GM12878 (cell line): ENCODE measurements around the gene SLC30A7. TPM values are rescaled to one million over a fixed set of nuclear protein-coding genes. Genes with fewer than 3 reads are reported as not detected.

Experiments used
- BCLAF1 ChIP-seq: fragments of 450-650 bp; IDR thresholded peaks from 2 replicates; pipeline ENCODE4 v1.6.1; 2017; ENCODE audit warnings: antibody characterized with exemption, mild to moderate bottlenecking, moderate library complexity
- BRCA1 ChIP-seq: IDR thresholded peaks from 2 replicates; pipeline ENCODE4 v1.6.1; 2011; ENCODE audit warnings: low read depth, low read length, improper control_type of control experiment
- CHD1 ChIP-seq: IDR thresholded peaks from 2 replicates; pipeline ENCODE4 v1.6.1; 2012; ENCODE audit warnings: low read depth, low read length, improper control_type of control experiment
- ELK1 ChIP-seq: IDR thresholded peaks from 2 replicates; pipeline ENCODE4 v1.6.1; 2012; ENCODE audit warnings: low read depth, low read length, improper control_type of control experiment
- ESRRA ChIP-seq: IDR thresholded peaks from 2 replicates; pipeline ENCODE4 v1.6.1; 2012; ENCODE audit warnings: mild to moderate bottlenecking, low read length, improper control_type of control experiment
- ETV6 ChIP-seq, 2 experiments: fragments of 450-650 bp in 1 of 2; IDR thresholded peaks in 1 of 2; conservative IDR thresholded peaks in 1 of 2; 2 replicates each; pipeline ENCODE4 v1.6.1; 2014; ENCODE audit warnings: antibody characterized with exemption in 1 of 2, borderline replicate concordance in 1 of 2, low read depth in 1 of 2, mild to moderate bottlenecking in 1 of 2, moderate library complexity in 1 of 2
- MTA2 ChIP-seq: fragments of 450-650 bp; IDR thresholded peaks from 2 replicates; pipeline ENCODE4 v1.6.1; 2016; ENCODE audit warnings: low read depth, mild to moderate bottlenecking, moderate library complexity
- MYB ChIP-seq: fragments of 150-350 bp; IDR thresholded peaks from 2 replicates; pipeline ENCODE4 v1.6.1; 2014; ENCODE audit warnings: mild to moderate bottlenecking, low read depth, low read length, borderline replicate concordance
- NFYA ChIP-seq: IDR thresholded peaks from 2 replicates; pipeline ENCODE4 v1.6.1; 2011; ENCODE audit warnings: low read depth, mild to moderate bottlenecking, low read length, improper control_type of control experiment, borderline replicate concordance
- PAX8 ChIP-seq: fragments of 450-650 bp; IDR thresholded peaks from 2 replicates; pipeline ENCODE4 v1.6.1; 2017; ENCODE audit warnings: mild to moderate bottlenecking, moderate library complexity
- POLR2A ChIP-seq: IDR thresholded peaks from 2 replicates; pipeline ENCODE4 v1.6.1; 2011; ENCODE audit warnings: low read depth, mild to moderate bottlenecking, low read length
- POU2F2 ChIP-seq: IDR thresholded peaks from 3 replicates; pipeline ENCODE4 v1.6.1; 2011; ENCODE audit warnings: low read depth, mild to moderate bottlenecking, low read length, borderline replicate concordance
- RB1 ChIP-seq: fragments of 450-650 bp; formaldehyde crosslinking; IDR thresholded peaks from 2 replicates; pipeline ENCODE4 v1.6.1; 2017; ENCODE audit warnings: mild to moderate bottlenecking, borderline replicate concordance
- RCOR1 ChIP-seq: conservative IDR thresholded peaks from 2 replicates; pipeline ENCODE4 v1.6.1; 2012; ENCODE audit warnings: low read depth, low read length, improper control_type of control experiment
- SKIL ChIP-seq: fragments of 450-650 bp; IDR thresholded peaks from 2 replicates; pipeline ENCODE4 v1.6.1; 2017; ENCODE audit warnings: mild to moderate bottlenecking, low read depth, inconsistent platforms; ENCODE audit not compliant: poor library complexity, severe bottlenecking
- SREBF2 ChIP-seq: IDR thresholded peaks from 2 replicates; pipeline ENCODE4 v1.6.1; 2012; ENCODE audit warnings: mild to moderate bottlenecking, low read length
- SUZ12 ChIP-seq: fragments of 200-600 bp; sonication (generic); IDR thresholded peaks from one replicate; pipeline ENCODE4 v1.6.1; 2018; ENCODE audit warnings: antibody characterized with exemption, mild to moderate bottlenecking; ENCODE audit not compliant: unreplicated experiment
- USF2 ChIP-seq: IDR thresholded peaks from 2 replicates; pipeline ENCODE4 v1.6.1; 2011; ENCODE audit warnings: low read depth, low read length, improper control_type of control experiment, borderline replicate concordance
- polyA plus RNA-seq, 11 experiments: library from polyadenylated mRNA; depleted of rRNA in 4 of 11; unstranded in 6 of 11; stranded (reverse) in 5 of 11; fragments of >200 nt; fragmentation: Nextera tagmentation in 4 of 11; fragmentation: Illumina TruSeq in 1 of 11; extraction: Ambion mirVana in 4 of 11; extraction: Trizol in 1 of 11; gene quantifications; 1 replicate in 1 of 11; 2 replicates in 10 of 11; pipeline versions ENCODE4 v1.2.1 to v1.2.3, GENCODE V29; 2011 to 2016; ENCODE audit warnings: inconsistent platforms in 2 of 11, missing spikeins in 2 of 11, low read depth in 1 of 11
- total RNA-seq, 4 experiments: library from RNA; depleted of rRNA in 3 of 4; stranded (reverse); fragments of >200 nt in 3 of 4; fragmentation: Illumina TruSeq in 1 of 4; extraction: Trizol in 1 of 4; gene quantifications; 2 replicates each; pipeline versions ENCODE4 v1.2.1 to v1.2.3, GENCODE V29; 2013 to 2021

SLC30A7 gene
- total and polyA plus RNA-seq, 10 of the 15 experiments (the other 5 are each of a cell fraction or from before 2014, with no cell fraction given), result 4.4 to 23.3 (median 16.9) TPM

GRCh38 chr1:100894603-100895539 is 1.0 kb upstream of the SLC30A7 start, which contains the start of gene EXTL2 (continued):
- TF ChIP-seq ELK1, result peak; percentile 83
- TF ChIP-seq CHD1, result no peak
- TF ChIP-seq MYB, result no peak
- TF ChIP-seq BCLAF1, result no peak
- no peak for TF ChIP-seq NFYA
- TF ChIP-seq PAX8, result no peak
- TF ChIP-seq ESRRA, result no peak
- TF ChIP-seq POU2F2, result no peak
- TF ChIP-seq SKIL, result peak; percentile 3
- TF ChIP-seq SREBF2, result no peak
- no peak for TF ChIP-seq RCOR1
- TF ChIP-seq POLR2A, result peak; percentile 52; the same call in 1 of the 2 replicates
- 0 out of 2 replicates have a peak, but pooled peaks have one; percentile 34 for TF ChIP-seq RB1
- no peak for TF ChIP-seq USF2
- TF ChIP-seq MTA2, result peak; percentile 12; the same call in 1 of the 2 replicates
- TF ChIP-seq BRCA1, result no peak
- no peak for TF ChIP-seq ETV6 (conservative IDR thresholded peaks at IDR 0.05 in 1 of 2, IDR thresholded peaks at IDR 0.05 in 1 of 2; ENCODE audit: borderline replicate concordance in 1 of 2, low read depth in 1 of 2)
- no peak for TF ChIP-seq SUZ12
